BLaER1 treated with 17β-estradiol and CSF1 and Interleukin-3, amounts not matched to agents 10 nM and 100 nM (cell line): ENCODE measurements around the gene RELN.
"Not testable (repeated sequence)": the region's sequence is repeated elsewhere in the genome, so short reads cannot be mapped to it uniquely, and the experiment has no call there.

Source experiments
- H3K27ac ChIP-seq, 11 experiments: shearing (Covaris generic); formaldehyde crosslinking; 2 replicates each; pipeline ENCODE4 v1.8.1; 2022
- H3K27me3 ChIP-seq, 11 experiments: shearing (Covaris generic); formaldehyde crosslinking; 2 replicates each; pipeline ENCODE4 v1.8.1; 2022
- H3K36me3 ChIP-seq, 11 experiments: shearing (Covaris generic); formaldehyde crosslinking; 2 replicates each; pipeline ENCODE4 v1.8.1; 2022
- H3K4me1 ChIP-seq, 10 experiments: shearing (Covaris generic); formaldehyde crosslinking; 2 replicates each; pipeline ENCODE4 v1.8.1; 2022
- H3K4me2 ChIP-seq, 11 experiments: shearing (Covaris generic); formaldehyde crosslinking; 2 replicates each; pipeline ENCODE4 v1.8.1; 2022
- H3K4me3 ChIP-seq, 10 experiments: shearing (Covaris generic); formaldehyde crosslinking; 2 replicates each; pipeline ENCODE4 v1.8.1; 2022
- H3K9ac ChIP-seq, 11 experiments: shearing (Covaris generic); formaldehyde crosslinking; 2 replicates each; pipeline ENCODE4 v1.8.1; 2022
- H3K9me3 ChIP-seq, 11 experiments: shearing (Covaris generic); formaldehyde crosslinking; replicated peaks in 1 of 11; 2 replicates each; pipeline ENCODE4 v1.8.1; 2022
- H4K20me1 ChIP-seq, 11 experiments: shearing (Covaris generic); formaldehyde crosslinking; 2 replicates each; pipeline ENCODE4 v1.8.1; 2022
- Cebpa-rat ChIP-seq, 11 experiments: shearing (Covaris generic); IDR thresholded peaks; 2 replicates each; pipeline ENCODE4 v1.8.1; 2022

RELN gene

DNA sequence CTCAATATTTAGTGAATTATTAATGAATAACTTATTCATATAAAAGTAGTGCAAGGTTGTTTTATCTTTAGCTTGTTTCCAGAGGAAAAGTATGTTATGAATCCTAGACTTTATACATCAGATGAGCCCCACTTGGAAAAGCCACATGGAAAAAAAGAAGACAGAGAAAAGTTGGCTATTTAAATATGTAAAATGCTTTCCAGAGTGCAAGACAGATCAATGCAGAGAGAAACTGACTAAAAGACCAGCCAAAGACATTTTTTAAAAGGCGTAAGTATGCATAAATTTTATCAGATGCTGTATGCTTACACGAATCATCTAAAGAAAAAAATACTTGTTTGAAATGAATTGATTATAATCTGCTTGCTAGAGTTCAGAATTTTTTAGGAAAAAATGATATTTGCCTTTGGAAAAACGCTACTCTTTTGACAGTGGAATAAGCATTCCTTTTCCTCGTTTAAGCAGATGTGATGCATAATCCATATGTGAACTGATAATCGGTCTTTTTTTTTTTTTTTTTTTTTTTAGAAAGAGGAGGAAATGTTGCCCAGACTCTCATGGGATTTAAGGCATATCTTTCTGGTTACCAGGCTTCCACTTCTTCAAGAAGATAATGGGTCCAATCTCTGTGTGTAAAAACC, 70.7 kb downstream of the RELN start:
- H3K9ac ChIP-seq: no peak overlapping the region

DNA sequence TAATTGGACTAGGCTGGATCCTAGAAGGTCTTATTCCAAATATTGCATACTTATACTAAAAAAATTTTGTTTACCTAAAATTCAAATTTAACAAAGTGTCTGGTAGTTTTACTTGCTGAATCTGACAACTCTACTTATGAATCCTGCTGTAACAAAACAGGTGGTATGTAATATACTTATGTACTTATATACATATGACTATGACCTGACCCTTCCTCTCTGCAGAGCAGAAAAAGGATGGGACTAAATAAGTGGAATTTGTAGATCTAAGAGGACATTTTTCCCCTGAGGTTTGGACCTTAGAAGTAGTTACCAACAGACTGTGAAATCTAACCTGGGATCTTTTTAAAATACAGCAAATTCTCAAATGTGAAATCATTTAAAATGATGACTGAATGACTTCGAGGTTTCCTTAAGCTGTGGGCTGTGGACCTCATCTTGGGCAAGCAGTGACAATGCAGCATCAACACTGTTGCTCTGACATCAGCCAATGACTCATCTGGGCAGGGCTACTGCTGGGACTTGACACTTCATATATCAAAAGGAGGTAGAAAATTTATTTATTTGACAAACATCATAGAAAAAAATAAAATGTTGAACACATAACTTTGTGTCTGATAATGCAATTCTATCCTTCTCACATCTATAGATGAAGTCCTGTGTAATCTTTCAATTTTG, 73.6 kb downstream of the RELN start:
- no peaks in the 10 kb centered on the region for H3K9me3 ChIP-seq
- no peaks in the 10 kb centered on the region for H3K4me1 ChIP-seq
- H3K9ac ChIP-seq: no peak overlapping the region
- H3K4me2 ChIP-seq: no peak overlapping the region
- H3K27ac ChIP-seq: no peak overlapping the region
- no peaks in the 10 kb centered on the region for H4K20me1 ChIP-seq
- H3K4me3 ChIP-seq: no peak overlapping the region
- TF ChIP-seq Cebpa-rat (IDR thresholded peaks at IDR 0.05): no peak
- no peaks in the 10 kb centered on the region for H3K36me3 ChIP-seq
- no peaks in the 10 kb centered on the region for H3K27me3 ChIP-seq

More for the DNA sequence above, 70.7 kb downstream of the RELN start:
- no peak overlapping the region for H3K27ac ChIP-seq
- H3K4me1 ChIP-seq: no peaks in the 10 kb centered on the region
- no peaks in the 10 kb centered on the region for H4K20me1 ChIP-seq
- no peaks in the 10 kb centered on the region for H3K36me3 ChIP-seq
- no peaks in the 10 kb centered on the region for H3K27me3 ChIP-seq
- H3K4me2 ChIP-seq: no peak overlapping the region
- no peak overlapping the region for H3K4me3 ChIP-seq
- H3K9me3 ChIP-seq: no peaks in the 10 kb centered on the region
- TF ChIP-seq Cebpa-rat (IDR thresholded peaks at IDR 0.05): no peak

DNA sequence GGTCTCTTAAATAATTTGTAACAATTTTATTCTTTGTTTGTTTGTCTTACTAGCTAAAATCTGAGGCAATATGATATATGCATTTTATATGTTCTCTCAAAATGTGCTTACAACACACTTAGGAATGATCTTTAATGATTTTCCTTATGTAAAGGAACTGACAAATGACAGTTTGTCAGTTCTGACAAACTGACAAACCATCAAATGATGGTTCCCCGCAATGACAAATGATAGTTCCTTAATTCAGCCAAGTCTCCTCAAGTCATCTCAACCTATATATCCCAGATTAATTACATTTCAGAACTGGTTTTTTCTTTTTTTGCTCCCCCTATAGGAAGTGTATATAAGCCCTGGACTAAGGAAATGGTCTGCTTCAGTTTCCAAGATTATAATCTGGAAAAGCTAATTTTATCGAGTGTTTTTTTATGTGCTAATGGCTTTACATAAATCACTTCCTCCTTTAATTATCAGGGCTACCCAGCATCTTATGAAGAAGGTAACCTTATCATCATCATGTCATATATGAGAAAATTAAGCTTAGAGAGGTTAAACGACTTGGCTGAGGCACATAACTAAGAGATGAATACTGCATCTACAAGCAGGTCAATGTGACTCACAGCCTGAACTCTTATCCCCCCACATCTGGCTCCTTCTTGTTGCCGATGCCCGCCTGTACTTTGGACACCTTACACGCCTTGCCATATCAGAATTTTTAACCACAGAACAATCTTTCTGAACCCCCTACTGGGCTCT, 75.1 kb downstream of the RELN start:
- Histone ChIP-seq H3K36me3 (no peaks in the 10 kb centered on the region), H3K4me1 (no peaks in the 10 kb centered on the region), H3K27me3 (no peaks in the 10 kb centered on the region), H3K27ac (no peak overlapping the region), H3K9me3 (no peaks in the 10 kb centered on the region), H3K9ac (no peak overlapping the region), H4K20me1 (no peaks in the 10 kb centered on the region), H3K4me3 (no peak overlapping the region), H3K4me2 (no peak overlapping the region)
- TF ChIP-seq Cebpa-rat (IDR thresholded peaks at IDR 0.05): no peak

GRCh38 chr7:103912891-103913605, 76.4 kb downstream of the RELN start:
- H4K20me1 ChIP-seq: no peaks in the 10 kb centered on the region
- no peaks in the 10 kb centered on the region for H3K27me3 ChIP-seq
- H3K4me3 ChIP-seq: no peak overlapping the region
- H3K4me1 ChIP-seq: no peaks in the 10 kb centered on the region
- H3K4me2 ChIP-seq: no peak overlapping the region
- no peak overlapping the region for H3K27ac ChIP-seq
- no peaks in the 10 kb centered on the region for H3K36me3 ChIP-seq
- H3K9me3 ChIP-seq: no peaks in the 10 kb centered on the region
- no peak for TF ChIP-seq Cebpa-rat (IDR thresholded peaks at IDR 0.05)
- no peak overlapping the region for H3K9ac ChIP-seq

GRCh38 chr7:103911015-103911414, 78.4 kb downstream of the RELN start:
- H3K4me3 ChIP-seq, H3K9me3 ChIP-seq, H3K9ac ChIP-seq, H3K4me1 ChIP-seq, H3K27me3 ChIP-seq, H3K36me3 ChIP-seq, H3K4me2 ChIP-seq, H4K20me1 ChIP-seq, H3K27ac ChIP-seq: not testable (repeated sequence)

DNA sequence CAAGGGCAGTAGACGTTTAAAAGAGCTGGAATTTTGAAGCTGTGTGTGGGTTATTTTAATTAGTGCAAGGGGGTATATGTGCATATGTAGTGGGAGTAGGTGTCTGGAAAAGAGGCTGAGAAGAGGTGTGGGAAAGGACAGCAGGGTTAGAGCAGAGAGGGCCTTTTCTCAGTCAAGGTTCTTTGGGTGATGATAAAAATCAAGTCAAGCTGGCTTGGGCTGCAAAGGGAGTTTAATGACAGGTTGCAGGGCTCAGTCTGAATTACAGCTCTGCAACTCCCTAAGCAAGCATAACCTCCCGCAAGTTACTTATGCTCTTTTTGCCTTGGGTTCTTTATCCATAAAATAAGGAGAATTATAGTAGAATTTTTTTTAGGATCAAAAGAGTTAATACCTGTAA, 83.5 kb downstream of the RELN start:
- H3K4me2 ChIP-seq: no peak overlapping the region
- no peaks in the 10 kb centered on the region for H3K9me3 ChIP-seq
- no peak overlapping the region for H3K9ac ChIP-seq
- no peaks in the 10 kb centered on the region for H3K36me3 ChIP-seq
- H3K27ac ChIP-seq: no peak overlapping the region
- no peak overlapping the region for H3K4me3 ChIP-seq
- H3K27me3 ChIP-seq: no peaks in the 10 kb centered on the region
- no peaks in the 10 kb centered on the region for H4K20me1 ChIP-seq
- H3K4me1 ChIP-seq: peaks cover 0 to 8% (median 0%) of the 10 kb centered on the region in 10 experiments; a peak in 6 of 20 replicates
- no peak for TF ChIP-seq Cebpa-rat (IDR thresholded peaks at IDR 0.05)

DNA sequence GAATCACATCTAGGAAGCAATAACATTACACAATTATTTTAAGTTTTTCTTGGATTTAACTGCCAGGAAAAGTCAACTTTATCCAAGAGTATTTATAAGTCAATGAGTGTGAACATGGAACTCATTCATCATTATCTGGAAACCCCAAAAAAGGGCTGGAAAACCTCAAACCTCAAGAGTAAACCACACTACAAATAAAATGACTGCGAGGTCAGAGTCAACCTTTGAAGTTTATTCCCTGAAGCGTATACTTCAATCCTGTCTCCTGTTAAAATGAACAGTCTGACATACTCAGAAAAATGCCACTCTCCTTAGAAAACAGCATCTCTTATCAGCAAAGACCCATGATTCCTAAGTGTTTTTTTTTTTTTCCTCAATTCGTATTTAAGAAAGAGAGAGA, 86.5 kb downstream of the RELN start:
- TF ChIP-seq Cebpa-rat (IDR thresholded peaks at IDR 0.05): no peak
- Histone ChIP-seq H3K9me3 (no peaks in the 10 kb centered on the region), H3K9ac (no peak overlapping the region), H3K27ac (no peak overlapping the region), H4K20me1 (no peaks in the 10 kb centered on the region), H3K36me3 (no peaks in the 10 kb centered on the region), H3K4me2 (peak overlapping the region in 4 of 11 experiments; percentile 3 to 37 (median 13); a peak in 3 of 22 replicates), H3K4me3 (no peak overlapping the region), H3K4me1 (peaks cover 0 to 8% (median 0%) of the 10 kb centered on the region in 10 experiments; a peak in 6 of 20 replicates), H3K27me3 (no peaks in the 10 kb centered on the region)

GRCh38 chr7:103896826-103897225, 92.6 kb downstream of the RELN start:
- not testable (repeated sequence) for H3K4me2 ChIP-seq, H3K4me1 ChIP-seq, H3K9ac ChIP-seq, H4K20me1 ChIP-seq, H3K27me3 ChIP-seq, H3K4me3 ChIP-seq, H3K36me3 ChIP-seq, H3K9me3 ChIP-seq, H3K27ac ChIP-seq
